COLO668 (cell line): ENCODE results near the gene SCN4A.
"Not testable (repeated sequence)": the region's sequence is repeated elsewhere in the genome, so short reads cannot be mapped to it uniquely, and the experiment has no call there.

ENCODE experiments used
- DNase-seq: peaks from one replicate; lab custom pipeline; 2025; ENCODE audit not compliant: unreplicated experiment; lab: John Stamatoyannopoulos, UW

Gene SCN4A

DNA sequence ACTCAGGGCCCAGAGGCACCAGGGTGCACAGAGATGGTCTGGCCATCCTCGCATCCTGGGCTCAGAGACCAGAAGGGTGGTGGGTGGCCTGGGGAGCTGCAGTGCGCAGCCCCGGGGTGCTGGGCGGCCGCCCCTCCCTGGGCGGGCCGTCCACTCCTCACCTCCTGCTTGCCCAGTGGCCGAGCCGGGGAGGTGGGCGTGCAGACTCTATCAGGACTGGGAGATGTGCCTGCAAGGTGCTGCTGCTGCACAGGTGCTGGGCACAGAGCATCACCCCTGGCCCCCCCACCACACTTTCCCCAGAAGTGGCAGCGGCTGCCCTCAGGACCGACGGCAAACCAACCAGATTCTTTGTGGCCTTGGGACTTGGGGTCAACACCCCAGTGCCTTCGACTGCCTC, at the start of gene SCN4A:
Gene SCN4A (minus strand): TSS at position 123 of the 400 bp plus-strand sequence. CDS start 77 bp downstream, at position 46.
- DNase-seq, result no peak

DNA sequence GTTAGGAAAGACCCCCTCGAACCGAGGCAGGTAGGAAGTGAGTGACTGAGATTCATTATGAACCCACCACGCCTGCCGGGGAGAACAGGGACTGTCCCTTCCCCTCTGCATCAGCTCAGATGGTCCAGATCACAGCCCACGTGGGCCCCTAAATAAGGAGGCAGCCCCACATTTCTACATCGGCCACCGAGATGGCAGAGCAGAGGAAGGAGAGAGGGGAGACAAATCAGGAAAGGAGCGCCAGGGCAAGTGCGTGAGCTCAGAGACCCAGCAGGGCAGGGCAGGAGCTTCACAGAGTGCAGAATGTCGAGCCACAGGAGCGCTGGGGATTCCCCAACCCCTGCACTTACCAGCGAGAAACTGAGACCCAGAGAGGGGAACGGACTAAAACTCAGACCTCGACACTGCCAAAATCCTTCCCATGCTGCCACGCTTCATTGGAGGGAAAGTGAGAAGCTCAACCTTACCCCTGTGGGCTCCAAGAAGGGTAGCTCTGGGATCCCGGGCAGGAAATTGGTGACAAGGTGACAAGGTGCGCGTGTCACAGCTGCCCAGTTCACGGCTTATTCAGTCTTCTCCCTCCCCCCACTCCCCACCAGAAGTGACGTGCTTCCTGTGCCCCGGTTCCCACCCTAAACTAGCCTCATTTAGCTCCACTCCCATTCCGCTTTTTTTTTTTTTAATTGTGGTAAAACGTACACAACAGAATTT, 47.5 kb upstream of the SCN4A start, which contains the start of gene ICAM2:
Gene ICAM2 (minus strand): TSS at position 578 of the 711 bp plus-strand sequence. CDS start 13,942 bp downstream, outside the sequence.
- DNase-seq, result no peak

DNA sequence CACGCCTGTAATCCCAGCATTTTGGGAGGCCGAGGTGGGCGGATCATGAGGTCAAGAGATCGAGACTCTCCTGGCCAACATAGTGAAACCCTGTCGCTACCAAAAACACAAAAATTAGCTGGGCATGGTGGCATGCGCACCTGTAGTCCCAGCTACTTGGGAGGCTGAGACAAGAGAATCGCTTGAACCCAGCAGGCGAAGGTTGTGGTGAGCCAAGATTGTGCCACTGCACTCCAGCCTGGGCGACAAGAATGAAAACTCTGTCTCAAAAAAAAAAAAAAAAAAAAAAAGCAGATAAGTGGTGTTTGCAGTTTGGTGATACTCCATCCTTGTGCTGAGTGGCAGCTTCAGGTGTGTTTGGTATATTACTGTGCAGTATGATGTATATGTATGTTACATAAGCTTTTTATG, 46.8 kb upstream of the SCN4A start:
- DNase-seq, result not testable (repeated sequence)

DNA sequence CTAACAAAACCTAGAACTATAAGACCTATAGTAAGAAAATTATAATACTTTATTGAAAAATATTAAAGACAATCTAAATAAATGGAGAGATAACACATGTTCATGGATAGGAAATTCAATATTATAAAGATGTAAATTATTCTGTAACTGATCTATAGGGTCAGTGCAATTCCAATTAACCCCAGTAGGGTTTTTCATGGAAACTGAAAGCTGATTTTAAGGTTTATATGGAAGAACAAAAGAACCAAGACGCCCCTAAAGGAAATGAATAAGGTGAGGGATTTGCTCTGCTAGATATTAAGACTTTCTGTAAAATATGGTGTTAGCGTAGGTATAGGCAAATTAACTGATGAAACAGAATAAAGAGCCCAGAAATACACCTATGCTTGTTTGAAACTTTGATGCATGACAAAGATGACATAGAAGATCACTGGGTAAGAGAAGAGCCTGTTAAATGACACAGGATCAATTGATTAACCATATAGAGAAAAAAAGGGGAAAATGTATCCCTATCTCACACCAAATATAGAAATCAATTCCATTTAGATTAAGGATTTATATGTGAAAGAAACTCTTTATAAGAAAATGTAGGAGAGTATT, 44.8 kb upstream of the SCN4A start:
- no peak for DNase-seq

DNA sequence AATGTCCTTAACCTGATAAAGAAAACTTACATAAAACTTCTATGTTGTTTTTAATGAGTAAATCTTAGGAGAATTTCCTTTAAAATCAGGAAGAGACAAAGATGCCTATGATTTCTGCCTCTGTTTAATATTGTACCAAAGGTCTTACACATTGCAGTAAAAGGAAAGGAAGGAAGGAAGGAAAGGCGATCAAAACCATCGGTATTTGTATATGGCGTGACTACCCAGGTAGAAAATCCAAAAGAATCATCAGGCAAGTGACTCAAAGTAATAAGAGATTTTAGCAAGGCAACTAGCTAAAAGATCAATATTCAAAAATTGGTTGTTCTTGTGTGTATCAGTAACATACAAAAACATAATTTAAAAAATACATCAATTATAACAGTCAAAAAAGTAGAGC, 44.3 kb upstream of the SCN4A start:
- no peak for DNase-seq

DNA sequence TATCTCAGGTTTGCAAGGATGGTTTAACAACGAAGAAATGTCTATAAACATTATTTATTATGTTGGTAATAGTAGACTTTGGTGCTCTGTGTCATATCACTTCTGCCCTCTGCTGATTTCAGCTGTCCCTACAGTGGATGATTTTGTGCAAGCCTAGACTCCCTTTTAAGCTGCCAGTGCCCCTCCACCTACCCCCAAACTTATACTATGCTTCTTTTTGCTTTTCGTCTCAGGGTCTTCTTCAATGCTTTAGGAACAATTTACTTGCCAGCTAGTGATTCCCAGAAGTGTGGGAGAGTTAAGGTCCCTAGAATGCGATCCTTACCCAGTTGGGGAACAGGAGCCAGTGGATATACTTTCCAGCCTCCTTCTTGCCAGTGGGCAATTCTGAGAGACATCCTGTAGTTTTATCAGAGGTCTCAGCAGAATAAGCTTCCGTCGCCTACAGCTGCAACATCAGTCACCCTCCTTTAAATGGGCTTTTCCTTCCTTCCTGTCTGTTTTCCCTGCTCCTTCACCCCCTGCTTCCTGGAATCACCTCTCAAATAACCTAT, 43.6 kb upstream of the SCN4A start:
- no peak for DNase-seq

DNA sequence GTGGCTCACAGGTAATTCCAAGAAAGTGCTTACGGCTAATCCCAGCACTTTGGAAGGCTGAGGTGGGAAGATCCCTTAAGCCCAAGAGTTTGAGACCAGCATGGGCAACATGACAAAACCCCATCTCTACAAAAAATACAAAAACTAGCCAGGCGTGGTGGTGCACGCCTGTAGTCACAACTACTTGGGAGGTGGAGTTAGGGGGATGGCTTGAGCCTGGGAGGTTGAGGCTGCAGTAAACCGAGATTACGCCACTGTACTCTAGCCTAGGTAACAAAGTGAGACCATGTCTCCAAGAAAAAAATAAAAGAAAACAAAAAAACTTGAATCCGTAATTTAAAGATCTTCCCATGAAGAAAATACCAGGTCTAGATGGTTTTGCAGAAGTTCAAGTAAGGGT, 42.7 kb upstream of the SCN4A start:
- DNase-seq, result no peak

DNA sequence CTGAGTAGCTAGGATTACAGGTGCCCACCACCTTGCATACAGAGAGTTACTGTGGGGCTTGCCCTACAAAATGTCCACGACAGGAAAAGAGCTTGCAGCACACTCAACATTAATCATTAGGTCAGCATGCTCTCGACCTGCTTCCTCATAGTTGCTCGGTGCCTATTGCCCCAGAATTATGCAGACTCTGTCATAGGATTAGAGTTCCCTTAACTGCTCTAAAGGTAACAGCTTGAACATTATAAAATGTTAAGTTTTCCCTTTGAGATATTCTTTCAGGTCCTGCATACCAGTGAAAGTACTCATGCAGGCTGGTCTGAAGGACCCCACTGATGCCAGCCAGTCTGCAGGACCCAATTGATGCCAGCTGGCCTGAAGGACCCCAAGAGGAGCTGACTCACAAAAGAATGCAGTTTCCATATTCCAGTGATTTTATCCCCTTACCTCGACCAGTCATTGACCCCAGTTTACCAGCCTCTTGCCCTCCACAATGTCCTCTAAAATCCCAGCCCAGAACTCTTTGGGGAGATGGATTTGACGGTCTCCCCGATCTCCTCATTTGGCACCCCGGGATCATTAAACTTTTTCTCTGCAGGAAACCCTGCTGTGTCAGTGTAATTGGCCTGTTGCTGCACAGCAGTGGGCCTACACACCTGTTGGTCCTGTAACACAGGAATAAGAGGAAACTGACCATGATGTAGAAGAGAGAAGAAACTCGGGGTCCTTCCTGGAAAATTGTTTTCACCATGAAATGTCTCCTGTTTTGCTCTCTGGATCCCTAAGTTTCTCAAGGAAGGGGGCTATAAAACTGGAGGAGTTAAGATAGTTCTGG, 37.1 kb upstream of the SCN4A start:
- DNase-seq, result no peak

DNA sequence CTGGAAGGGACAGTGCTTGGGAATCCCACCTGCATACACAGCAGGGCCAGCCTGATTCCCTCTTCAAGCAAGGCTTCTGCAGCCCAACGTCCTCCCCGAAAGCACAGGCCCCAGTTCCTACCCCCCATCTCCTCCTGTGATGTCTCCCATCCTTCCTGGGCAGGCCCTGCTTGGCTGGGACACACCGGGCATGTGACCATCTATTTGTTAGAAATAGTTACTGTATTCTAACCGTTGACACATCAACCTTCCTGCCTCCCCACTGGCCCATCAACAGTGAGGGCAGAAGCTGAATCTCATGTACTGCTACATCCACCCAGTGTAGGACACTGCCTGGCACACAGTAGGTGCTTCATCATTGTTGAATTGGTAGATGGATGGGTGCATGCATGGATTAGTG, 36.1 kb upstream of the SCN4A start:
- DNase-seq, result no peak

DNA sequence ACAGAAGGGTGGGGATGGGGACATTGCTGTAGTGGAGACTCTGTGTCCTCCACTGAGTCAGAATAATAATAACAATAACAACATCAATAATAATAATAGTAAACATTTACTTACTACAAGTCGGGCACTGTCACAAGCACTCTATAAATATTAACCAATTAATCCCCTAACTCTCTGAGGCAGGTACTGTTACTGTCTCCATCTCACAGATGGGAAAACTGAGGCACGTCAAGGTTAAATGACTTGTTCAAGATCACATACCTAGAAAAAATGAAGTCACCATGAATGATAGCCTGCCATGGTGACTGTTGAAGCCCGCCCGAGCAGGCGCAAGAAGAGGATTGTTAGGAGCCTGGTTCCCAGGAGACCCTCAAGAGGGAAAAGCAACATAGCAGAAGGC, 35.6 kb upstream of the SCN4A start:
- no peak for DNase-seq

DNA sequence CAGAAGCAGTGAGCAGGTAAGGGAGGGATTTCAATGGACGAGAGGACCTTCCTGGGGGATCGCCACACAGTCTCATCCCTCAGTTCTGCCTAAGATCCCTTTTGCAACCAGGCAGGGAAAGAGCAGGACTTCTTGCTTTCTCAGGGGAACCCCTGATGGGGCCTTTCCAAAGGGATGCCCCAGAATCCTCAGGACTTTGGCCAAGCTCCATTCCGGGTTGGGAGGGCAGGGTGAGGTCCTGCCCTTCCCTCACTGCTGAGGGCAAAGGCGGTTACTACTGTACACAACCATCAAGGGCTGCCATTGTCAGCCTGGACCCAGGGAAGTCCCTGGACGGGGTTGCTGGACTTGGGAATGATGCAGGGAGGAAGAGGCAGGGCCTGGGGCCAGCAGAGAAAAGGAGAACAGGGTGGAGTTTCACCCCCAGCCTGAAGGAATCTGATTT, 35.1 kb upstream of the SCN4A start:
- no peak for DNase-seq

DNA sequence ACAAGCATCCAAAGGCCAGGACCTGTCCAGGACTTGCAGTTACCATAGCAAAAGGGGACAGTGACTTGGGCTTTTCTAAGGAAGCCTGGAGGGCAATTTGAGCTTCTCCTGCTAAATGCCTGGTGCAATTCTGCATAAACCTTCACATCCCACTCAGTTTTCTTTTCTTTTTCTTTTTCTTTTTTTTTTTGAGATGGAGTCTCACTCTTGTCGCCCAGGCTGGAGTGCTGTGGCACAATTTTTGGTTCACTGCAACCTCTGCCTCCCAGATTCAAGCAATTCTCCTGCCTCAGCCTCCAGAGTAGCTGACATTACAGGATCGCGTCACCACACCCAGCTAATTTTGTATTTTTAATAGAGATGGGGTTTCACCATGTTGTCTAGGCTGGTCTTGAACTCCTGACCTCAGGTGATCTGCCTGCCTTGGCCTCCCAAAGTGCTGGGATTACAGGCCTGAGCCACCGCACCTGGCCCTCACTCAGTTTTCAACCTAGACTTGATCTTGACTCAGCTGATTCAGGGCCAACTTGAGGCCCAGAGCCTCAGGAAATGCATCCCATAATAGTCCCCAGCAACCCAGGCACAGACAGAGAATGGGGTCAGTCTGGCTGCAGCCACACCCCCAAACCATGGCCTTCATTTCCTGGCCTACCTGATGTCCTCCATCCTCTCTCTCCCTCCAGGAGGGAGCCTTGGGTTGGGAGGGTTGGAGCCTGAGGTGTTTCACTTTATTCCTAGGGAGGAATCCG, 34.5 kb upstream of the SCN4A start:
- DNase-seq, result not testable (repeated sequence)

DNA sequence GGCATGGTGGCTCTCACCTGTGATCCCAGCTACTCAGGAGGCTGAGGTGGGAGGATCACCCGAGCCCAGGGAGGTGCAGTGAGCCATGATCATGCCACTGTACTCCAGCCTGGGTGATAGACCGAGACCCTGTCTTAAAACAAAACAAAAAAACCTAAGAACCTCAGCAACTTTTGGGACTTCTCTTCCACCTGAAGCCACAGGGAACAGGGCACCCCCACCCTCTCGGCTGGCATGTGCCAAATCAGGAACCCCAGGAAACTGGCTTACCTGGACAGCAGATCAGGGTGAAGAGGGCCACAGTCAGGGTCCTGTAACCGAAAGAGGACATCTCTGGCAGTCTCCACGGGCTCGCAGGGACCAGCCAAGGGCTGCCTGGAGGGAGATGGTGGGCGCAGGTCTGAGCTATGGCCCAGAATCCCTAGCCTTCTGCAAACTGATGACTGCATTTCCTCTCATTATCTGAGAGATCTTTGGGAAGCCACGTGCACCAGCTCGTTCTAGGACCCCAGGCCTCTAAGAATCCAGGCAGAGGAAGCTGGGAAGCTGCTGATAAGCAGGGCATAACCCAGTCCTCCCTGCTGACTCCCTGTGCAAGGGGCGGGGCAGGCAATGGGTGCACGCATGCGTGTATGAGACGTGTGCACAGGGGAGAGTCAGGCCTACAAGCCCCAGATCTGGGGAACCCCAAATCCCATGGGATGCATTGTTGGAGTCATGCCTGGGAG, 33.8 kb upstream of the SCN4A start:
- no peak for DNase-seq

DNA sequence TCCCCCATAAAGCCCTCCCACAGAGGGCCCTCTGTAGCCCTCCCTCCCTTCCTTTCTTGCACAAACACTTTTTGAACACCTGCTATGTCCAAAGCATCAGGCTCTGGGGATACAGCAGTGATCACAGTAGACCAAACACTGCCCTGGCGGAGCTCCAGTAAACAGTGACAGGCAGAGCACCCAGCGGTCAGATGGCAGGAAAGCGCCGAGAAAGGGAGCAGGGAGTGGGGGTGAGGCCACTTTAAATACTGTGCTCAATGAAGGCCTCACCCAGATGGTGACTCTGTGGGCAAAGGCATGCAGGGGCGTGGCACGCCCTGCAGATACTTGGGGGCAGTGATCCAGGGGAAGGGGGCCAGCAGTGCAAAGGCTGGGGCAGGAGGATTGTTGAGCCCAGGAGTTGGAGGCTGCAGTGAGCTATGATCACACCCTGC, 33.0 kb upstream of the SCN4A start:
- peak; percentile 17 for DNase-seq

DNA sequence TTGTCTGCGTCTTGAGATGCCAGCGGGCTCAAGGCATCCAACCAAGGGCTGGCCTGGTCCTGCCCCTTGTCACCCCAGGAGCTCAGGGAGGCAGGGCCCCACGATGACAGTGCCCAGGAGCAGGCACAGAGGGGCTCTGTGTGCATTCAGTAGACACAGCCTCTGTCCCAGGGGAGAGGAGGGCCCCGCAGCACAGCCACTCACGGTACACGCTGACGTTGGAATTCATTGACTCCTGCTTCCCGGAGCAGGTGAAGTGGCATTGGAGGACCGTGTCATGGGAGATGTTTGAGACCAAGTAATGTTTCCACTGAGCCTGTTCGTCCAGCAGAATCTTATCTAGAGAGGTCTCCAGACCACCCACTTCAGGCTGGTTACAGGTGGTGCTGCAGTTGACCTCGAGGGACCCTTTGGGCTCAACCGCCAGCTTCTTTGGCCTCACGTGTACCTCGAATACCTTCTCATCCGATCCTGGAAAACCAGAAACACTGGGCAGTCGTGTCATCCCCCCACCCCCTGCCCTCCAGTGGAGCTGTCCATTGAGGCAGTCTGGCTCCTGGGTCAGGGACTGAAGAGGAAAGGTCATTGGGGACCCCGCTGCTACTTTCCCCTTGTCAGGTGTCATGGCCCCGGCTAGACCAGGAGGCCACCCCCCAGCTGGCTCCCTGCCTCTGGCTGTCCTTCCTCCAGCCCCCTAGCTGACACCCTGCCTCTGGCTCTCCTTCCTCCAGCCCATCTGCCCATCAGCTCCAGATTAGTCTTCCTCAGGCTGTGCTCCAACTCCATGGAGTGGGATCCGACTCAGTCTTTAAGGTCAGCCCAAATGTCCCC, 32.4 kb upstream of the SCN4A start:
- no peak for DNase-seq

DNA sequence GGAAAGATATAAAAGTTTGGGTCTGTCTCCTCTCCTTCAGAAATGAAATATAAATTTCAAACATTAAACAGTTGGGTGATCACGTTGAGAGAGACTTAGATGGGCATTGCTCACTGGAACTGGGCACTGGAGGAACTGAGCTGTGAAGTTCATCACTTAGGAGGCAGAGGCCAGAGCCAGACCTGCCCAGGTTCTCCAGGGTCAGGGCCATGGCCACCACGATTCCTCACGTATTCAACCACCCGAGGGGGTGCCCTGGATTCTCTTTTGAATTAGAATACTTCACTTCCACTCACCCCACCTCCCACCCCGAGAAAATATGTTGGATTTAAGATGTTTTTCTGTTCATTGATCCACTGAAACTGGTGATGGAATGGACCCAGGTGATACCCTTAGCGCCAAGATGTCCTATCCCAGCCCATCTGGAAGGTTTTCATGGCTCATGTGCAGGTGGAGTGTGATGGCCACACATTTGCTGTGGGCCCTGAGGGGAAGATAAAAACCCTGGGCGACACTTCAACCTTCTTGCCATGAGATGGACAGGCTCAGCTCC, 31.6 kb upstream of the SCN4A start:
- DNase-seq, result no peak

DNA sequence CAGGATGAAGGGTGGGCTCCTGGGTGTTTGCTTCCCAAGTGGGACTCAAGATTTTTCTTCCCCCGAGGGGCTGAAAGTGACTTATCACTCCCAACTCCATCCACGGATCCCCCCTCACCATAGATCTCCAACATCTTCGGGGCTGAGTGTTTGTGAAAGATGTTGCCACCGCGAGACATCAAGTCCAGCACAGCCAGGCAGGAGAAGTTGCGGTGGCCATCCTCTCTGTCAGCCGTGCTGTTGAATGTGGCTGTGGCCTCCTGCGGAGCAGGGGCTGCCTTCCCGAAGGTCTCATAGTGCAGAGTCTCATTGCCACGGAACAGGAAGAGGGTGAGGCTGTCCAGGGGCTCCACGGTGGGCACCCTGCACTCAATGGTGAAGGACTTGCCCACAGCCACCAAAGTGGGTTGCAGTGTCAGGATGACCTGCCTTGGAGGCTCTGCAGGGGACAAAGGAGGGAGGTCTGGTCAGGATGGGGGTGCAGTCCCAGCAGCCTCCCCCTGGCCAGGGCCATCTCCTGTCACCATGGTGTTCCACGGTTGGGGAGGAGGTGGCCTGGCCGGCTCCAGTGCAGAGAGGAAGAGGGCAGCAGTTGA, 30.9 kb upstream of the SCN4A start:
- DNase-seq, result no peak
